ENCODE measurements around the gene SCYL1.
"Not testable (repeated sequence)": the region's sequence is repeated elsewhere in the genome, so short reads cannot be mapped to it uniquely, and the experiment has no call there.

Gene SCYL1

DNA sequence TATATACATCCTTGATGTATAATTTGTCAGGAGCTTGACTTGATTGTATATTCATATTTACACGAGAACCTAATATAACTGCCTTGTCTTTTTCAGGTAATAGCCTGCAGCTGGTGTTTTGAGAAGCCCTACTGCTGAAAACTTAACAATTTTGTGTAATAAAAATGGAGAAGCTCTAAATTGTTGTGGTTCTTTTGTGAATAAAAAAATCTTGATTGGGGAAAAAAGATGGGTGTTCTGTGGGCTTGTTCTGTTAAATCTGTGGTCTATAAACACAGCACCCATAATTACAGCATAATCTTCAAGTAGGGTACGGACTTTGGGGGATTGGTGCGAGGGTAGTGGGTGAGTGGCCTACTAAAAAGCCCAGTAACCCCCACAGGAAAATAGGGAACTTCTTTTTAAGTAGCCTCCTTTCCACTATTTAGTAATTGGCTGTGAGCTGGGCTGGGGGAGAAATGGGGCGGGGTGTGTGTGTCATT, 18.6 kb upstream of the SCYL1 start:
- DNase-seq: no peak

DNA sequence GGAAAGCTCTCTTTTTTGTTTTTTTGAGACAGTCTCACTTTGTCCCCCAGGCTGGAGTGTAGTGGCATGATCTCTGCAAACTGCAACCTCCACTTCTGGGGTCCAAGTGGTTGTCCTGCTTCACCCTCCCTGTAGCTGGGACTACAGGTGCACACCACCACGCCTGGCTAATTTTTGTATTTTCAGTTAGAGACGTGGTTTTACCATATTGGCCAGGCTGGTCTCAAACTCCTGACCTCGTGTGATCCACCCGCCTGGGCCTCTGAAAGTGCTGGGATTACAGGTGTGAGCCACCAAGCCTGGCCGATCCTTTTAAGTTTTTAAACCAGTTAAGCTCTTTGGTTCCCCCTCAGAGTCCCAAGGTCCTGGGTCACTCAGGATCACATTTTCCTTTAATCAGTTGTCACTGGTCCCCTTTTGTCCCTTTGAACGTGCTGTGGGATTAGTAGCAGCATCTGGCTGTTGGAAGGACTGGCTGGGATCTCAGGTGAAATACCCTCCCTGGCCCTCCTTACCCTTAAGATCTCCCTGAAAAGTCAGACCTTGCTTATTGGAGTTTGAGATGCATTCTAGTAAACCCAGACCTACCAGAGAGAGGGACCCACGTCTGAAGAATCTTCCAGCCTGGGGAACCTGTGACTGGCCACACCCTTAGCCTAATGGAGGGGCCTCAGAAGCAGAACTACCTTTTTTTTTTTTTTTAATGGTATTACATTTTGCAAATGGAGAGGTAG, 17.9 kb upstream of the SCYL1 start:
- peak; percentile 48 for DNase-seq

DNA sequence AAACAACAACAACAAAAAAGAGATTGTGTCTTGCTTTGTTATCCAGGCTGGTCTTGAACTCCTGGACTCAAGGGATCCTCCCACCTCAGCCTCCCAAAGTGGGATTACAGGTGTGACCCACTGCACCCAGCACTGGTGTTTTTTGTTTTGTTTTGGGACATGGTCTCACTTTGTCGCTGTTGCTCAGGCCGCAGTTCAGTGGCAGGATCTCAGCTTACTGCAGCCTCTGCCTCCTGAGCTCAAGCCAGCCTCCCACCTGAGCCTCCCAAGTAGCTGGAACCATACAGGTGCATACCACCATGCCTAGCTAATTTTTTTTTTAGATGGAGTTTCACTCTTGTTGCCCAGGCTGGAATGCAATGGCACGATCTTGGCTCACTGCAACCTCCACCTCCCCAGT, 12.6 kb upstream of the SCYL1 start:
- DNase-seq: not testable (repeated sequence)

DNA sequence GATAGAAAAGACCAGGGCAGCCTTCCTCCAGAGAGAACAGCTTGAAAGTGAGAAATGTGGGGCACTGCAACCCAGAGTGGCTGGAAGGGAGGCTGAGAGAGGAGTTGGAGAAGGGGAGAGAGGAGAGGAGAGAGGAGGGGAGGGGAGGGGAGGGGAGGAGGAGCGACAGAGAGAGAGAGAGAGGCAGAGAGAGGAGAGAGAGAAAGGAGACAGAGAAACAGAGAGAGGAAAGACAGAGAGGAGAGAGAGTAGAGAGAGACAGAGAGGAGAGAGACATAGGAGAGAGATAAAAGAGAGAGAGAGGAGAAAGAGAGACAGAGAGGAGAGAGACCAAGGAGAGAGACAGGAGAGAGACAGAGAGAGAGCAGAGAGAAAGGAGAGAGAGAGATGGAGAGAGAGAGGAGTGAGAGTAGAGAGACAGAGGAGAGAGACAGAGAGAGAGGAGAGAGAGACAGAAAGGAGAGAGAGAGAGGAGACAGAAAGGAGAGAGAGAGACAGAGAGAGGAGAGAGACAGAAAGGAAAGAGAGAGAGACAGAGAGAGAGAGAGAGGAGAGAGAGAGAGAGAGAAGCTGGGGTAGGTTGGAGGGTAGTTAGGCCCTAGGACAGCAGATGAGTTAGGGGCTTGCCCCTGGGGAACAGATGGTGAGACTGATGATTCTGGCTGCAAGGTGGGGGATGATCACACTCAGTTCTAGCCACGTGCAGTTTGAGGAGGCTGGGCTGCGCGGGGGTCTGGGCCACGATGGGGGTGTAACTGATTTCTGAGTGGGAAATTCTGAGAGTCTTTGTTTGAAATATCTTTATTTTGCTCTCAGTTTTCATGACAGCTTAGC, 8.5 kb upstream of the SCYL1 start:
- DNase-seq: no peak

DNA sequence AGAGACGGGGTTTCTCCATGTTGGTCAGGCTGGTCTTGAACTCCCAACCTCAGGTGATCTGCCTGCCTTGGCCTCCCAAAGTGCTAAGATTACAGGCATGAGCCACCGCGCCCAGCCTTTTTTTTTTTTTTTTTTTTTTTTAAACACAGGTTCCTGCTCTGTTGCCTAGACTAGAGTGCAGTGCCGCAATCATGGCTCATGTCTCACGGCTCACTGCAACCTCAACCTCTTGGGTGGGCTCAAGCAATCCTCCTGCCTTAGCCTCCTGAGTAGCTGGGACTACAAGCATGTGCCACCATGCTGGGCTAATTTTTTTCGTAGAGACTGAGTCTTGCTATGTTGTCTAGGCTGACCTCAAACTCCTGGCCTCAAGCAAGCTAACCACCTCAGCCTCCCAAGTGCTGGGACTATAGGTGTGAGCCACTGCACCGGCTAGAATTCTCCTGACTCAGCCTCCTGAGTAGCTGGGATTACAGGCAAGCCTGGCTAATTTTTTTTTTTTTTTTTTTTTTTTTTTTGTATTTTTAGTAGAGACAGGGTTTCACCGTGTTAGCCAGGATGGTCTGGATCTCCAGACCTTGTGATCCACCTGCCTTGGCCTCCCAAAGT, 5.8 kb upstream of the SCYL1 start:
- not testable (repeated sequence) for DNase-seq

DNA sequence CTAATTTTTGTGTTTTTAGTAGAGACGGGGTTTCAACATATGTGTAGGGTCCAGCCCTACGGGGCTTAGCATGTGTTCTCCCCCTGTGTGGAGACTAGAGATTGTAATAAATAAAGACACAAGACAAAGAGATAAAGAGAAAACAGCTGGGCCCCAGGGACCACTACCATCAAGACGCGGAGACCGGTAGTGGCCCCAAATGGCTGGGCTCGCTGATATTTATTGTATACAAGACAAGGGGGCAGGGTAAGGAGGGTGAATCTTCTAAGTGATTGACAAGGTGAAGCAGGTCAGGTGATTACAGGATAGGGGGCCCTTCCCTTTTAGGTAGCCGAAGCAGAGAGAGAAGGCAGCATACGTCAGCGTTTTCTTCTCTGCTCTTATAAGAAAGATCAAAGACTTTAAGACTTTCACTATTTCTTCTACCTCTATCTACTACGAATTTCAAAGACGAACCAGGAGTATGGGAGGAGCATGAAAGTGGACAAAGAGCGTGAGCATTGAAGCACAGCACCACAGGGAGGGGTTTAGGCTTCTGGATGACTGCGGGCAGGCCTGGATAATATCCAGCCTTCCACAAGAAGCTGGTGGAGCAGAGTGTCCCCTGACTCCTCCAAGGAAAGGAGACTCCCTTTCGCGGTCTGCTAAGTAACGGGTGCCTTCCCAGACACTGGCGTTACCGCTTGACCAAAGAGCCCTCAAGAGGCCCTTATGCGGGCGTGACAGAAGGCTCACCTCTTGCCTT, 2.9 kb upstream of the SCYL1 start:
- DNase-seq: not testable (repeated sequence)

DNA sequence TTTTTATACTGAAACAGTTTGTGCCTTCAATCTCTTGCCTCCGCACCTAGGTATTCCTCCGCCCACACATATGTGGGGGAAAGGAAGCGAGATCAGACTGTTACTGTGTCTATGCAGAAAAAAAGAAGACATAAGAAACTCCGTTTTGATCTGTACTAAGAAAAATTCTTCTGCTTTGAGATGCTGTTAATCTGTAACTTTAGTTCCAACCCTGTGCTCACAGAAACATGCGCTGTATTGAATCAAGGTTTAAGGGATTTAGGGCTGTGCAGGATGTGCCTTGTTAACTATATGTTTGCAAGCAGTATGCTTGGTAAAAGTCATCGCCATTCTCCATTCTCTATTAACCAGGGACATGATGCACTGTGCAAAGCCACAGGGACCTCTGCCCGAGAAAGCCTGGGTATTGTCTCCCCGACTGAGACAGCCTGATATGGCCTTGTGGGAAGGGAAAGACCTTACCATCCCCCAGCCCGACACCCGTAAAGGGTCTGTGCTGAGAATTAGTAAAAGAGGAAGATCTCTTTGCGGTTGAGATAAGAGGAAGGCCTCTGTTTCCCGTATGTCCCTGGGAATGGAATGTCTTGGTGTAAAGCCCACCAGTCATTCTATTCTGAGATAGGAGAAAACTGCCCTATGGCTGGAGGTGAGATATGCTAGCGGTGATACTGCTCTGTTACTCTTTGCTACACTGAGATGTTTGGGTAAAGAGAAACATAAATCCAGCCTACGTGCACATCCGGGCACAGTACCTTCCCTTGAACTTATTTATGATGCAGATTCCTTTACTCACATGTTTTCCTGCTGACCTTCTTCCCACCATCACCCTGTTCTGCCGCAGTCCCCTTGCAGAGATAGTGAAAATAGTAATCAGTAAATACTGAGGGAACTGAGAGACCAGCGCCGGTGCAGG, 1.9 kb upstream of the SCYL1 start:
- DNase-seq: peak; percentile 54

DNA sequence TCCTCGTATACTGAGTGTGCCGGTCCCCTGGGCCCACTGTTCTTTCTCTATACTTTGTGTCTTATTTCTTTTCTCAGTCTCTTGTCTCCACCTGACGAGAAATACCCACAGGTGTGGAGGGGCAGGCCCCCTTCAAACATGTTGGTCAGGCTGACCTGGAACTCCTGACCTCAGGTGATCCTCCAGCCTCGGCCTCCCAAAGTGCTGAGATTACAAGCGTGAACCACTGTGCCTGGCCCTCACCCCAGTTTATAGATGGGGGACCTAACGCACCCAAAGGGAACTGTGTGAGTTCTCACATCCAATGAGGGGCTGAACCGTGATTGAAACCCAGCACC, 1.3 kb upstream of the SCYL1 start:
- DNase-seq: not testable (repeated sequence)

DNA sequence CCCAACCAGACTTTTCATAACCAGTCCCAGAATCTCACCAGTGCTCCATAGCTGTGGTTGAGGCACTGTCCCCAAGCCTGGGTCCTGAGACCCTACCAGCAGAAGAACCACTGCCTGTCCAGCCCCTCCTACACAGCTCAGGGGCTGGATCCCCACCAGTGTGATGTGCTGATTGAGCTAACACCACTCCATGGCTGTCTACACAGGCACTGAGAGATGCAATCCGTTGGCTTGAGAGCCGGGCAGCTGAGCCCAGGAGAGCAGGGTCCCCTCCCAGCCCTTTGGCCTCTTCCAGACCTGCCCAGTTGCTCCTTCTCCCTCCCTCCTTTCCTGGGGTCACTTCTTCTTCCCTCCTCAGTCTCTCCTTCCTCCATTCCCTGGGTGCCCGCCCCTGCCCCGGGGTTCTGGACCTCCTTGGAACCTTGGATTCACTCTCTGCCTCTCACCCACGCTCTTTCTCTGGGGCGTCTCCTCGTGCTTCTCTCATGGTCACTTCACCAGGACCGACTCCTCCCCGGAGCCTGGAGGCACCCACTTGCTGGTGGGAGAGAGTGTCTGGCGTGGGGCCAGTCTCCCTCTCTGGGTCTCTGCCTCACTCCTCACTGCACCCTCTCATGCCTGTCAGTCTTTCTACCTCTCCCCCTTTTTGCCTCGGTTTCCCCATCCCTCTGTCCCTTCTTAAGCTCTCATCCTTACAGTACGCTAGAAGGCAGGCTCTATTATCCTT, 706 bp upstream of the SCYL1 start:
- no peak for DNase-seq

DNA sequence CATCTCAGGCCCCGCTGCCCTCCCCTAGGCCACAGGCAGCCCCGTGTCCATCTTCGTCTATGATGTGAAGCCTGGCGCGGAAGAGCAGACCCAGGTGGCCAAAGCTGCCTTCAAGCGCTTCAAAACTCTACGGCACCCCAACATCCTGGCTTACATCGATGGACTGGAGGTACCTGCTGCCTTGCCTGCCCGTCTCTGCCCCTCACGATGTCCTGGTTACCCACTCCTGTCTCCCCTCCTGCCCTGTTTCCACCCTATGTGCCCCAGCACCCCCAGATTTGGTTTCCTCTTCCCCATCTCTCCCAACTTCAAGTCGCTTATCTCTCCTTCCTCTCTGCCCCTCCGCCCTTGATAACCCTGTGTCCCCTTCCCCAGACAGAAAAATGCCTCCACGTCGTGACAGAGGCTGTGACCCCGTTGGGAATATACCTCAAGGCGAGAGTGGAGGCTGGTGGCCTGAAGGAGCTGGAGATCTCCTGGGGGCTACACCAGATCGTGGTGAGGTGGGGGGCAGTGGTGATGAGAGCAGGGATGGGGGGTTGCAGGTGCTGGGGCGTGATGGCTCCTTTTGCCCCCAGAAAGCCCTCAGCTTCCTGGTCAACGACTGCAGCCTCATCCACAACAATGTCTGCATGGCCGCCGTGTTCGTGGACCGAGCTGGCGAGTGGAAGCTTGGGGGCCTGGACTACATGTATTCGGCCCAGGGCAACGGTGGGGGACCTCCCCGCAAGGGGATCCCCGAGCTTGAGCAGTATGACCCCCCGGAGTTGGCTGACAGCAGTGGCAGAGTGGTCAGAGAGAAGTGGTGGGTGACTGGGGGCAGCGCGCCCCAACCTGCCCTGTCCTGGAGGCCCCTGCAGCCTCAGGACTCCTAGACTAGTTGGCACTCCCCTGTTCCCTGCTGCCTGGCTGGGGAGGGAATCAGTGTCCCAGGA, 930 bp downstream of the SCYL1 start:
- DNase-seq: peak; percentile 35

DNA sequence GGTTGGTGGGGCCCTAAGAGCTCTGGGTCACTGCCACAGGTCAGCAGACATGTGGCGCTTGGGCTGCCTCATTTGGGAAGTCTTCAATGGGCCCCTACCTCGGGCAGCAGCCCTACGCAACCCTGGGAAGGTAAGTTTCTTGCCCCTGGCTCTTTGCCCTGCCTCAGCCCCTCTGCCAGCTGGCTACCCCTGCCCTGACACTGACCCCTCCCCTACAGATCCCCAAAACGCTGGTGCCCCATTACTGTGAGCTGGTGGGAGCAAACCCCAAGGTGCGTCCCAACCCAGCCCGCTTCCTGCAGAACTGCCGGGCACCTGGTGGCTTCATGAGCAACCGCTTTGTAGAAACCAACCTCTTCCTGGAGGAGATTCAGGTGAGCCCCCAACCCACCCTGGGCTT, 1.9 kb downstream of the SCYL1 start:
- DNase-seq: no peak

DNA sequence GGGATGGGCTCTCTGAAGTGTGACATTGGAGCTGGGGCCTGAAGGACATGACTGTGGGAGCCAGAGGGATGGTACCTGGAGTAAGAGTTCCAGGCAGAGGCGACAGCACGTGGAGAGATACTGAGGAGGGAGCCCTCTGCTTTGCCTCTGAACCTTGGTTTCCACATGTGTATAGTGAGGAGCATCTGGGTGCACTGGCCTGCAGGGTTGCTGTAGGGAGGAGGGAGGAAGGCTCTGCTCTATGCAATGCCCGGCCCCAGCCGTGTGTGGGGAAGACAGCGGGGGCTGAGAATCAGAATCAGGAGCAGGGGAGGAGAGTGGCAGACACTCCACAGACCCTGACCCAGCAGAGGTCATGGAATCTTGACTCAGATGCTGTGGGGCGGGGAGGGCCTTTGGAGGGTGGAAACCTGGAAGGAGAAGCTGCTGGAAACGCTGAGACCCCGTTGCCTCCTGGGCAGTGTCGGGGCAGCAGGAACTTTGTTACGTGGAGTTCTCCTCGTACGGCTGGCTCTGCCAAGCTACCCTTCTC, 4.0 kb downstream of the SCYL1 start:
- DNase-seq: no peak

DNA sequence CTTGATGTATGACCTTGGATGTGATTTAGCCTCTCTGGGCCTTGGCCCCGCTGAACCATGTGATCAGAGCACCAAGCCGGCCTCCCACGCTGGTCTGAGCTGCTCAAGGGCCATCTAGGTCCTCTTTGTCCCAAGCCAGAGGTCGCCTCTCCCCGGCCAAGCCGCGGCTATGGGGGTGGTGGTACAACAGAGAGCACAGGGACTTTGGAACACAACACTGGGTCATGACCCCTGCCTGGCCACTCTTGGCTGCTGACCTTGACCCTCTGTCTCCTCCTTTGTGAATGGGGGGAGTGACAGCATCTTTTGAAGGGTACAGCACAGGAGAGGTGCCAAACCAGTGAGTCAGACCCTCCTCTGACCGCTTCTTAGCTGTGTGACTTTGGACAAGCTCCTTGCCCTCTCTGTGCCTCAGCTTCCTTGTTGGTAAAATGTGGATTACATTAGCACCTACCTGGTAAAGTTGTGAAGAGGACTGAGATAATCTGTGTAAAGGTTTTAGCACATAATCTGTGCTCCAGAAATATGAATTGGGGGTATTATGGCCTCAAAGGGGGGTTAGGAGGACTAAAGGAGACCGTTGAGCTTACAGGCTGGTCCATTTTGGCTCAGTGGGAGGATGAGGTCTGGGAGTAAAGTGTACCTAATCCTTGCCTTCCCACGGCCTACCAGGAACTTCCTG, 4.7 kb downstream of the SCYL1 start:
- no peak for DNase-seq

DNA sequence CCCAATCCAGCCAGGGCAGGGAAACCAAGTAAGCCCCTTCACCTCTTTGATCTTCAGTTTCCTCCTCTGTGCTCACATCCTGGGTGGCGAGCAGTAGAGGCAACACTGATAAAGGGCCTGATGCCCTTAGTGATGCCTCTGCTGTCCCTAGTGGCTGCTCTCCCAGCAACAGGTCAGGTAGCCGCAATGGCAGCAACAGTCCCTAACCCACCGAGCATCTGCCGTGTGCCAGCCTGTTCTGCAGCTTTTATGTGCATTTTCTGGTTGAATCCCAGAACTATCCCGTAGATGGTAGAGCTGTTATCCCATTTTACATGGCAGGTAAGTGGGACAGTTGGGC, 5.2 kb downstream of the SCYL1 start:
- DNase-seq: peak; percentile 37

DNA sequence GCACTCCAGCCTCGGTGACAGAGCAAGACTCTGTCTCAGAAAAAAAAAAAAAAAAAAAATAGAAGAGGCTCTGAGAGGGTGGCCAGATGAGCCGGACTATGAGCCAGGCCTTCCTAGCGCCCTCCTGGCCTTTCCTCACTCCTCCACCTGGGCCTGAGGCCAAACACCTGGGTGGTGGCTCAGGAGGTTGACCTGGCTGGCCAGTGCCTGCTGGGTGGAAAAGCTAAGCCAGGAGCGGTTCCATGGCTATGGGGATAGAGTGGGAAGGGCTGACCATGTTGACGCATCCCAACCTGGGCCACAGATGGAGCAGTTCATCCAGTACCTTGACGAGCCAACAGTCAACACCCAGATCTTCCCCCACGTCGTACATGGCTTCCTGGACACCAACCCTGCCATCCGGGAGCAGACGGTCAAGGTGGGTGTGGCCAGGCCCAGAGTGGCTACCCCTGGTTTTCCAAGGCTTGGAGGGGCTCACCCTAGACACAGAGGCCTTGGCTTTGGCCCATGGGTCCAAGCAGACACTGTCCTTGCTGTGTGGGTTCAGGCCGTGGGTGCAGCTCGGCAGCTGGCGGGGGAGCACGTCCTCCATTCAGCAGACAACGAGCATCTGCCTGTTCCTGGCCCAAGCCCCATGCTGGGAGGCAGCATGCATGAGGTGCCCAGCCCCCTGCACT, 7.6 kb downstream of the SCYL1 start:
- no peak for DNase-seq

DNA sequence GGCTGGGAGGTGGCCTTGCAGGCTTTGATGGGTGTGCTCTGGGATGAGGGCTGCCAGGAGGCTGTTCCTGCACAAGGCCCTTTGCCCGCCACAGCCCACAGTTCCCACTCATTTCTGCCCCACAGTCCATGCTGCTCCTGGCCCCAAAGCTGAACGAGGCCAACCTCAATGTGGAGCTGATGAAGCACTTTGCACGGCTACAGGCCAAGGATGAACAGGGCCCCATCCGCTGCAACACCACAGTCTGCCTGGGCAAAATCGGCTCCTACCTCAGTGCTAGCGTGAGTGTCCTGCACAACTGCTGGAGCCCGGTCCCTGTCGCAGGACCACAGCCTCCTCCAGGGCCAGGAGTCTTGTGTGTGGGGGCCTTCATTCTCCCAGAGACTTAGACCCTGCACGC, 10.2 kb downstream of the SCYL1 start:
- DNase-seq: no peak

DNA sequence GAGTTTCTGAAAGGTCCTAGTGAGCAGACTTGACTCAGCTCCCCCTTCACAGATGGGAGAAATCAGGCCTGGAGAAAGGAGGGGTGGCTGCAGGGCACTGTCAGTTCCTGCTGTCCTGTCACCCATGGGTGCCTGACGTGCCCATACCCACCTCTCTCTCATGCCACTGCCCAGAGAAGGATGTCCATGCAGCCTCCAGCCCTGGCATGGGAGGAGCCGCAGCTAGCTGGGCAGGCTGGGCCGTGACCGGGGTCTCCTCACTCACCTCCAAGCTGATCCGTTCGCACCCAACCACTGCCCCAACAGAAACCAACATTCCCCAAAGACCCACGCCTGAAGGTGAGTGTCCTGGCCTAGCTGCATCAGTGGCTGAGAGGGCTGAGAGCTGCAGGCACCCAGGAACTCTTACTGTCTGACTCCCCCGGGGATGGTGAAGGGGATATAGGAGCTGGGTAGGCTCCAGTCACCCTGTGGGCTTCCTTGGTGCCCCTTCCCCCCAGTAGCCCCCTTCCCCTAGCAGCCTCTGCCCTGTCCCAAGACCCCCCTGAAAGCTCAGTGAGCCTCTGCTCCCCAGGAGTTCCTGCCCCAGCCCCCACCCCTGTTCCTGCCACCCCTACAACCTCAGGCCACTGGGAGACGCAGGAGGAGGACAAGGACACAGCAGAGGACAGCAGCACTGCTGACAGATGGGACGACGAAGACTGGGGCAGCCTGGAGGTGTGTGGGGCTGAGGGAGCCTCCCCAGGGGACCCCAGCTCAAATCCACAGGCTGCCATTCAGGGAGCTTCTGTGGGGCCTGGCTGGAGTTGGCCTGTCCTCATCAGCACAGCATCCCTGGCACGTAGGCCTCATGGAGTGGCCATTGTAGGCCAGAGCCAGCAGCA, 11.8 kb downstream of the SCYL1 start:
- DNase-seq: no peak

DNA sequence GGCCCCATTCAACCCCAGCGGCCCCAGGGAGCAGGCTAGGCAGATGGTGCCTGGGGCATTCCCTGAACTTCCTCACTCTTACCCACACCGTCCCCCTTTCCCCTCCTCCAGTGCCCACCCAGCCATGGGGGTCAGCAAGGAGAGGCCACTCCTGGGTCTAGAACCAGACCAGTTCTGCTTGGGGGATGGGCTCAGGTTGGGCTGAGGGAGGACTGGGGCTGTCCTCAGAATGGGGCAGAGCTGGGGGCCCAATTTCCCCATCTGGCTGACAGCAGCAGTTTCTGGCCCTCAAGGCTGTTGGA, 12.4 kb downstream of the SCYL1 start:
- no peak for DNase-seq

Data from CD4-positive, alpha-beta T cell treated with Interleukin-6 for 4 hours (primary cell).